Measurements from ENCODE around the gene SLC2A1.

- TF ChIP-seq, protein P1, sequence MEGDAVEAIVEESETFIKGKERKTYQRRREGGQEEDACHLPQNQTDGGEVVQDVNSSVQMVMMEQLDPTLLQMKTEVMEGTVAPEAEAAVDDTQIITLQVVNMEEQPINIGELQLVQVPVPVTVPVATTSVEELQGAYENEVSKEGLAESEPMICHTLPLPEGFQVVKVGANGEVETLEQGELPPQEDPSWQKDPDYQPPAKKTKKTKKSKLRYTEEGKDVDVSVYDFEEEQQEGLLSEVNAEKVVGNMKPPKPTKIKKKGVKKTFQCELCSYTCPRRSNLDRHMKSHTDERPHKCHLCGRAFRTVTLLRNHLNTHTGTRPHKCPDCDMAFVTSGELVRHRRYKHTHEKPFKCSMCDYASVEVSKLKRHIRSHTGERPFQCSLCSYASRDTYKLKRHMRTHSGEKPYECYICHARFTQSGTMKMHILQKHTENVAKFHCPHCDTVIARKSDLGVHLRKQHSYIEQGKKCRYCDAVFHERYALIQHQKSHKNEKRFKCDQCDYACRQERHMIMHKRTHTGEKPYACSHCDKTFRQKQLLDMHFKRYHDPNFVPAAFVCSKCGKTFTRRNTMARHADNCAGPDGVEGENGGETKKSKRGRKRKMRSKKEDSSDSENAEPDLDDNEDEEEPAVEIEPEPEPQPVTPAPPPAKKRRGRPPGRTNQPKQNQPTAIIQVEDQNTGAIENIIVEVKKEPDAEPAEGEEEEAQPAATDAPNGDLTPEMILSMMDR (IDR thresholded peaks at IDR 0.05), result no peak
- no peak for TF ChIP-seq POLR2A (IDR thresholded peaks at IDR 0.05)
Observed at GRCh38 chr1:42924851-42925760, 33.6 kb downstream of the SLC2A1 start.
